Measurements from ENCODE around the gene SEC24C.
"Not testable (repeated sequence)": the region's sequence is repeated elsewhere in the genome, so short reads cannot be mapped to it uniquely, and the experiment has no call there.

Gene SEC24C, protein sequence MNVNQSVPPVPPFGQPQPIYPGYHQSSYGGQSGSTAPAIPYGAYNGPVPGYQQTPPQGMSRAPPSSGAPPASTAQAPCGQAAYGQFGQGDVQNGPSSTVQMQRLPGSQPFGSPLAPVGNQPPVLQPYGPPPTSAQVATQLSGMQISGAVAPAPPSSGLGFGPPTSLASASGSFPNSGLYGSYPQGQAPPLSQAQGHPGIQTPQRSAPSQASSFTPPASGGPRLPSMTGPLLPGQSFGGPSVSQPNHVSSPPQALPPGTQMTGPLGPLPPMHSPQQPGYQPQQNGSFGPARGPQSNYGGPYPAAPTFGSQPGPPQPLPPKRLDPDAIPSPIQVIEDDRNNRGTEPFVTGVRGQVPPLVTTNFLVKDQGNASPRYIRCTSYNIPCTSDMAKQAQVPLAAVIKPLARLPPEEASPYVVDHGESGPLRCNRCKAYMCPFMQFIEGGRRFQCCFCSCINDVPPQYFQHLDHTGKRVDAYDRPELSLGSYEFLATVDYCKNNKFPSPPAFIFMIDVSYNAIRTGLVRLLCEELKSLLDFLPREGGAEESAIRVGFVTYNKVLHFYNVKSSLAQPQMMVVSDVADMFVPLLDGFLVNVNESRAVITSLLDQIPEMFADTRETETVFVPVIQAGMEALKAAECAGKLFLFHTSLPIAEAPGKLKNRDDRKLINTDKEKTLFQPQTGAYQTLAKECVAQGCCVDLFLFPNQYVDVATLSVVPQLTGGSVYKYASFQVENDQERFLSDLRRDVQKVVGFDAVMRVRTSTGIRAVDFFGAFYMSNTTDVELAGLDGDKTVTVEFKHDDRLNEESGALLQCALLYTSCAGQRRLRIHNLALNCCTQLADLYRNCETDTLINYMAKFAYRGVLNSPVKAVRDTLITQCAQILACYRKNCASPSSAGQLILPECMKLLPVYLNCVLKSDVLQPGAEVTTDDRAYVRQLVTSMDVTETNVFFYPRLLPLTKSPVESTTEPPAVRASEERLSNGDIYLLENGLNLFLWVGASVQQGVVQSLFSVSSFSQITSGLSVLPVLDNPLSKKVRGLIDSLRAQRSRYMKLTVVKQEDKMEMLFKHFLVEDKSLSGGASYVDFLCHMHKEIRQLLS

DNA sequence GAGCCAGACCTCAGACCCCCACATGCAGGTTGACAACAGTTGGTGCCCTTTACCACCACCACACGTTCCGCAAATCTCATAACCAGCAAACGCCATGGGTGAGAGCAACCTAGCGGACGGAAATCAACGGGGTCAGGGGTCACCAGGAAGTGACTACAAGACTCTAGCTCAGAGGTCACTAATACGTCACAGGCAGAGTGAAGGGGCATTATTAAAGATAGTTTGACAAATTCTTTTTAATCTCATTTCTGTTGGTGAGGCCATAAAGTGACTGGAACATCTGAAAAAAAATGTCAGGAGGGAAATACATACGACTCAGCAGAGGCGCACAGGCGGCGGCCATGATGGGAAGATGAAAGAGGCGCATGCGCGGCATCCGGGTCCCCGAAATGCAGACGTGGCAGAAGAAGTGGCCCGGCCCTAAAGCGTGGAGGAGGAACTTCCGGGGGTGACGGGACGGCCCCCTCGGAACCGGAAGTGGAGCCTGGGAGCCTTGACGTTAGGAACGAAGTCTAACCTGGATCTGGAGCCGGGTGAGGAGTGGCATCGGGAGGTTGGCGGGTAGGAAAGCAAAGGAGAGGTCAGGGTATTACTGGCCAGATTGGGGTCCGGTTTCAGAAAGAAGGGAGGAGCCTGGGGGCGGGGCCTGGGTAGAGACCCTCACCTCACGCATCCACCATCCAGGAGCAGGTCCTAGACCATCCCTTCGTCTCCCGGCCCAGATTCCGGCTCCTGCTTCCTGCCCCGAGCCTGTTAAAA is at the start of gene SEC24C:
SEC24C (plus strand) TSS at position 468 of the 759 bp plus-strand sequence. CDS start 2,461 bp downstream, outside the sequence.
- DNase-seq (ENCODE audit: extremely low read depth in 1 of 2, low read depth in 1 of 2), result peak; percentile 86 to 91

DNA sequence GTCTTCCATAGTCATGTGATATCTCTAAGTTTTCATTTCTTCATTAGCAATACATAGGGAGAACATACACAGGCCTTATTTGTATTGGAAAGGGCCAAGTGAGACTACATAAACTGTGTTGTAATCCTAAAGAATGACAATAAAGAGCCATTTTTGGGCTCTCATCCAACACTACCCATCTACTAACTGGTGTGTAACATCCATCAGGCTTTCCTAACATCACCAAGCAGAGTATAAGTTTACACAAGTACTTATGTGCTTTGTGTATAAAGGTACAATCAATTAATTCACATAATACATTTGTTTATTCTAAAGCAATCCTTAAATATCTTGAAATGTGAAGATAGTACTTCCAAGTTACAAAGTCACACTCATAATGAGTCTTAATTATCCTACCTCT is 48.9 kb upstream of the SEC24C start:
- not testable (repeated sequence) for DNase-seq (ENCODE audit: extremely low read depth in 1 of 2, low read depth in 1 of 2)

- not testable (repeated sequence) for DNase-seq (ENCODE audit: extremely low read depth in 1 of 2, low read depth in 1 of 2)
Observed at GRCh38 chr10:73697675-73698159, 46.5 kb upstream of the SEC24C start, which contains the start of gene AGAP5. TSS of gene AGAP5 (minus strand) at chr10:73698109. CDS start at chr10:73697755, 354 bp downstream.

DNA sequence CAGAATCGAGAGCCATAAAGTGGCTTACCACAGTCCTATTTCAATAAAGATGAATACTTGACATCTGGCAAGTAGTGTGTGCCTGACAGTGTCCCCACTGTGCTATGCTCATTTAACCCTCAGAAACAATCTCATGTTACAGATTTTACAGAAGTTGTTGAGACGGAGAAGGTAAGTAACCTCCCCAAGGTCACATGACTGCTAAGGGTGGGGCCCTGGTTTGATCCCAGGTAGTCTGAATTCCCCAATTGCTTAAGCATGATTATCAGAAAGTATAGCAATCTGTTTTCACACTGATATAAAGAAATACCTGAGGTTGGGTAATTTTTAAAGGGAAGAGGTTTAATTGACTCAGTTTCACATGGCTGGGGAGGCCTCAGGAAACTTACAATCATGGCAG is 45.4 kb upstream of the SEC24C start:
- DNase-seq (ENCODE audit: extremely low read depth in 1 of 2, low read depth in 1 of 2), result not testable (repeated sequence)

GRCh38 chr10:73703924-73704323 is 40.2 kb upstream of the SEC24C start:
- DNase-seq (ENCODE audit: extremely low read depth in 1 of 2, low read depth in 1 of 2), result not testable (repeated sequence)

DNA sequence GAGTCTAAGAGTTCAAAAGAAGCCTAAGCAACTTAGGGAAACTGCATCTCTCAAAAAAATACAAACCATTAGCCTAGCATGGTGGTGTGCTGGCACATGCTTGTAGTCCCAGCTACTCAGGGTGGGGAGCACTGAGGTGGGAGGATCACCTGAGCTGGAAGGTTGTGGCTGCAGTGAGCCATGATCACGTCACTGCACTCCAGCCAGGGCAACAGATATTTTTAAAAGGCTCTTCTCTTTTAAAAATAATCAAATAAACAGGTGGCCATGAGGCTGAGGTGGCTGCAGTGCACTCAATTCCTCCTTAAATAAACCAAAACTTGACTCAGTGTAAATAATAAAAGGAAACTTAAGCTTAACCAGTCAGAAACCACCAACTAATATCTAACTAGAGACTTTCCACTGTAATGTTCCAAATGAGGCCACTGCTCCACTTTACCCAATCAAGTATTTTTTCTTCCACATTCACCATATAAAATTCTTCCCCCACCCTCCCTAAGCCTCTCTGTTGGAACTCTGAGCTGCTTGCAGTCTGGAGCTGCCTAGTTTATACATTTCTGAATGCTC is 38.6 kb upstream of the SEC24C start:
- not testable (repeated sequence) for DNase-seq (ENCODE audit: extremely low read depth in 1 of 2, low read depth in 1 of 2)

GRCh38 chr10:73706488-73706887 is 37.7 kb upstream of the SEC24C start:
- DNase-seq (ENCODE audit: extremely low read depth in 1 of 2, low read depth in 1 of 2), result not testable (repeated sequence)

DNA sequence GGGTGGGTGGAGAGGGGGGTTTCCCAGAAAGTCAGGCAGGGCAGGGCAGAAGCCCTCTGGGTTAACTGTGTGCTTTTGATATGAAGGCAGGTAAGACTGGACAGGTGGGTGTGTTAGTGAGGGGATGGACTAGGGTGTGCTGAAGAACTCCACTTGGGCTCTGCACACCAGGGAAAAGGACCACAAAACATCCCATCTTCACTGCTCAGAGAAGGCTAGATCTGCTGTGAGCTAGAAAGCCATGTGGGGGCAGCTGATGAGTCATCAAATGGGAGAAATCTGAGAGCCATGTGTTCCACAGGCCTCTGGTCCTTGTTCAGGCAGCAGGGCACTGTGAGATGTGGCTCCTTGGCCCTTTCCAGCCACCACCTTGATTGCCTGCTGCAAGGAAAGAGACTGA is 36.5 kb upstream of the SEC24C start:
- DNase-seq (ENCODE audit: extremely low read depth in 1 of 2, low read depth in 1 of 2), result not testable (repeated sequence)

DNA sequence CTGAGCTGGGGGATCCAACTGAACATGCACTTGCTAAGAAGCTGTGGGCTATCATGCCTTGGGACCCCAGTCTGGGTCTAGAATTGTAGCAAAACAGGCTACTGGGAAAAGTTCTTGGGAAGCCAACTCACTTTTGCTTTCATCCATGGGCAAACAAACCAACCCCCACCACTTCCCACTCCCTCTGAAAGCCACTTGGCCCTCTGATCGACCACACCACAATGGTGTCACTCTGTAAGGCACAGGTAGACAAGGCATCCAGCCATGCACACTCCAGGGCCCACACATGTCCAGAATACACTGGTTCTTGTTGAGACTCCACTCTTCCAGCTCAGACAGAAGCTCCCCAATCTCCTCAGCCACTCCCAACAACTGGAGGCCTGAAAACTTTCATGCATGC is 36.0 kb upstream of the SEC24C start:
- not testable (repeated sequence) for DNase-seq (ENCODE audit: extremely low read depth in 1 of 2, low read depth in 1 of 2)

GRCh38 chr10:73711683-73712082 is 32.5 kb upstream of the SEC24C start:
- DNase-seq (ENCODE audit: extremely low read depth in 1 of 2, low read depth in 1 of 2), result not testable (repeated sequence)

GRCh38 chr10:73713912-73714311 is 30.3 kb upstream of the SEC24C start:
- DNase-seq (ENCODE audit: extremely low read depth in 1 of 2, low read depth in 1 of 2), result not testable (repeated sequence)

GRCh38 chr10:73714483-73714882 is 29.7 kb upstream of the SEC24C start:
- not testable (repeated sequence) for DNase-seq (ENCODE audit: extremely low read depth in 1 of 2, low read depth in 1 of 2)

DNA sequence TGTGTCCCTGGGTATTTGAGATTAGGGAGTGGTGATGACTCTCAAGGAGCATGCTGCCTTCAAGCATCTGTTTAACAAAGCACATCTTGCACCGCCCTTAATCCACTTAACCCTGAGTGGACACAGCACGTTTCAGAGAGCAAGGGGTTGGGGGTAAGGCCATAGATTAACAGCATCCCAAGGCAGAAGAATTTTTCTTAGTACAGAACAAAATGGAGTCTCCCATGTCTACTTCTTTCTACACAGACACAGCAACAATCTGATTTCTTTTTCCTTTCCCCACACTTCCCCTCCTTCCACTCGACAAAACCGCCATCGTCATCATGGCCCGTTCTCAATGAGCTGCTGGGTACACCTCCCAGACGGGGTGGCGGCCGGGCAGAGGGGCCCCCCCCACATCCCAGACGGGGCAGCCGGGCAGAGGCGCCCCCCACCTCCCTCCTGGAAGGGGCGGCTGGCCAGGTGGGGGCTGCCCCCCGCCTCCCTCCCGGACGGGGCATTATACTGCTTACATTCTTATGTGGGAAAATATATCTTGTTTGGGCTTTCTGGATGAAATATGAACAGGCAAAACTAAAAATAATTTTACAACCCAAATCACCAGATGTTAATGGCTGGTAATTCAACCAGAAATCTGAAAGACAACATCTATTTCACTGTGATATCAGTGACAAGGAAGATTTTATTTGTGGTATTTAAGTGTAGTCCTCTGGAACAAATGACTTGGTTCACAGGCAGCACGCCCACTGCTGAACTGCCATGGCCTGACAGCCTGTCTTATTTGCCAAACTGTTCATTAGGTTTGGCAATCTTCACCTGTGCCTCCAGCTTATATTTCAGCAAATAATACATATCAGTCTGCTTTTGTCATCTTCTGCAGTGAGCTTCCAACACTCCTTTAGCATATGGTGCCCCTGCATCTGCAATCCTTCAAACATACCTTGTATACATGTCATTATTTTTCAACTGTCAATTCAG is 28.7 kb upstream of the SEC24C start:
- not testable (repeated sequence) for DNase-seq (ENCODE audit: extremely low read depth in 1 of 2, low read depth in 1 of 2)

GRCh38 chr10:73716251-73716650 is 27.9 kb upstream of the SEC24C start:
- no peak for DNase-seq (ENCODE audit: extremely low read depth in 1 of 2, low read depth in 1 of 2)

GRCh38 chr10:73717556-73717955 is 26.6 kb upstream of the SEC24C start:
- no peak for DNase-seq (ENCODE audit: extremely low read depth in 1 of 2, low read depth in 1 of 2)

GRCh38 chr10:73720561-73720960 is 23.6 kb upstream of the SEC24C start:
- DNase-seq (ENCODE audit: extremely low read depth in 1 of 2, low read depth in 1 of 2), result not testable (repeated sequence)

GRCh38 chr10:73723516-73723915 is 20.7 kb upstream of the SEC24C start:
- no peak for DNase-seq (ENCODE audit: extremely low read depth in 1 of 2, low read depth in 1 of 2)

DNA sequence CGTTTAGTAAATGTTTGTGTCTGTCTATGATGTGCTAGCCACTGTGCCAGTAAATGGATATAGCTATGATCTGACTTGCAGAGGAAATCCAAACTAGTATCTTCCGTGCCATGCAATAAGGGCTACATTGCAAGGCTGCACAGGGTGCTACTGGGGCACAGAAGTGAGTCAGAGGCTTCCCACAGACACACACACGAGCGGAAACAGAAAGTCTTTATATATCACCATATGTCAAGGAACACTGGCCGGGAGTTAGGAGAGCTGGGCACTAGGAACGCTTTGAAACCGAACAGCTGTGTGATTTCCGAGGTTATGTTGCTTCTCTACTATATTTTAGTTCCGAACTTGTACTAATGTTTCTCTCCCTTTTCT is 14.4 kb upstream of the SEC24C start:
- DNase-seq (ENCODE audit: extremely low read depth in 1 of 2, low read depth in 1 of 2), result peak in 1 of 2 donors; percentile 13
